ENCODE results near the gene SNX5.

DNA sequence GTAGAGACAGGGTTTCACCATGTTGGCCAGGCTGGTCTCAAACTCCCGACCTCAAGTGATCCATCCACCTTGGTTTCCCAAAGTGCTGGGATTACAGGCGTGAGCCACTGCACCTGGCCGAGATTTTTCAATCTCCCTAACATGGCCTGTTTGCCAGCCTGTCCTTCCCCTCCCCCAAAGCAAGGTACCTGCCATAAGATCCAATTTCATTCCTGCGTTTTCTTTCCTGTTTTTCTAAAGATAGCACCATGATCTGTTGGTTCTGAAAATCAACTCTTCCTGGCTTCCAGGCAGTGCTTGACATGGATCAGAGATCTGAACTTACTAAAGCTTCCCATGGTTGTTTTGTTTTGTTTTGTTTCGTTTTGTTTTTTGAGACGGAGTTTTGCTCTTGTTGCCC lies 7.7 kb upstream of the SNX5 start:
- TF ChIP-seq, protein P1, sequence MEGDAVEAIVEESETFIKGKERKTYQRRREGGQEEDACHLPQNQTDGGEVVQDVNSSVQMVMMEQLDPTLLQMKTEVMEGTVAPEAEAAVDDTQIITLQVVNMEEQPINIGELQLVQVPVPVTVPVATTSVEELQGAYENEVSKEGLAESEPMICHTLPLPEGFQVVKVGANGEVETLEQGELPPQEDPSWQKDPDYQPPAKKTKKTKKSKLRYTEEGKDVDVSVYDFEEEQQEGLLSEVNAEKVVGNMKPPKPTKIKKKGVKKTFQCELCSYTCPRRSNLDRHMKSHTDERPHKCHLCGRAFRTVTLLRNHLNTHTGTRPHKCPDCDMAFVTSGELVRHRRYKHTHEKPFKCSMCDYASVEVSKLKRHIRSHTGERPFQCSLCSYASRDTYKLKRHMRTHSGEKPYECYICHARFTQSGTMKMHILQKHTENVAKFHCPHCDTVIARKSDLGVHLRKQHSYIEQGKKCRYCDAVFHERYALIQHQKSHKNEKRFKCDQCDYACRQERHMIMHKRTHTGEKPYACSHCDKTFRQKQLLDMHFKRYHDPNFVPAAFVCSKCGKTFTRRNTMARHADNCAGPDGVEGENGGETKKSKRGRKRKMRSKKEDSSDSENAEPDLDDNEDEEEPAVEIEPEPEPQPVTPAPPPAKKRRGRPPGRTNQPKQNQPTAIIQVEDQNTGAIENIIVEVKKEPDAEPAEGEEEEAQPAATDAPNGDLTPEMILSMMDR (conservative IDR thresholded peaks at IDR 0.05 in 1 of 2, IDR thresholded peaks at IDR 0.05 in 1 of 2; ENCODE audit: extremely low read depth in 1 of 2, insufficient read depth in 1 of 2, low read depth in 1 of 2, low read length in 2 of 2) = no peak
- TF ChIP-seq EZH2 (IDR thresholded peaks at IDR 0.05; ENCODE audit: borderline replicate concordance, low read length) = no peak

Measured in mammary epithelial cell (primary cell).